ENCODE results near the gene TSPAN8.
"Not testable (repeated sequence)": the region's sequence is repeated elsewhere in the genome, so short reads cannot be mapped to it uniquely, and the experiment has no call there.

The TSPAN8 gene

DNA sequence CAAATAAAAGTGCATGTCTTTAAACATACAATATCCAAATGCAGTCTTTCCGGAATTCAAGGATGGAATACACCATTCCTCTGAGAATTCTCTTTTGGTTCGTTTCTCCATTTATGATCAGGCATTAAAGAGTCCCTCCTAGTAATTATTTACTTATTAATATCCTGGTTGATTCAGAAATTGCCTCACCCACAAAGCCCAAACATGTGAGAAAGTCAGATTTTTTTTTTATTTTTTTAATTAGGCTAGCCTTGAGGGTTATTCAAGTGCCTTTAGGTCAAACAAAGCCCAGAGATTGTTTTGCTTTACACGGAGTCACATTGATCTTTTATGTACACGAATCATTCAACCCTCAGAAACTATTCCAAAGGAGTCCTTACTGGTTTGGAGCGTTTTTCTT is 6.4 kb upstream of the TSPAN8 start:
- no peak for DNase-seq

- no peak for DNase-seq
These were observed 5.3 kb upstream of the TSPAN8 start for GRCh38 chr12:71162832-71163763.

DNA sequence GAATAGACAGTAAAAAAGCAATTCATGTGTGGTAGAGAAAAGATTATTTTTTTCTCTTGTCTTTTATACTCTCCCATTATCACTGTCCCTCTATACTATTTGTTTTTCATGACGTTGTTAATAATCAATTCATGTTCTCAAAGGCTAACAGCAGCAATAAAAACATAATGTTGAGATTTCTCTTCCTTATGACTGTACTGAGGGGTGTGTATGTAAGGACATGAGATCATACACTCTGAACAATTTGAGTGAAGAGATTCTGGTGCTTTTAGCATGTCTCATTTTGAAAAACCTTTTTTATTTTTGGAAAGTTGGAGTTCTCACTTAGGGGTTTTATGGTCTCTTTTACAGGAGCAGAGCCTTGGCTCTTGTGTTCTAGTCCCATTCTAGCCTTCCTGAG is 3.8 kb upstream of the TSPAN8 start:
- DNase-seq = no peak

DNA sequence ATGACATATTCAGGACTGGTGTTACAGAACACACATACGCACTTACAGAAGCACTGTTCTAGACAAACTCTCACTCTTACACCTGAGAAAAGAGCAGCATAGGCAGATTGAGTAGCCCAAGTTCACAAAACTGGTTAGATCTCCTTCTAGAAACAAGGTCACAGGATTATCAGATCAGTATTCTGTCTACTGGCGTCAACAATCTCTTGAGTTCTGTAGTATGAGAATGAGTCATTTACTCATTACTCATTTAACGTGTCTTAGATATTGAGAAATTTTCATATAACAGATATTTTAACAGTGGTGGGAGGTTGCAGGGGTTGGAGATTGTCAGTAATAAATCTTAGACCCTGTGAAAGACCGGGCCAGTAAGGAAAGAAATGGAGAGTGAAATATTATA is 2.8 kb upstream of the TSPAN8 start:
- no peak for DNase-seq

- no peak for DNase-seq
These were observed 2.1 kb upstream of the TSPAN8 start for GRCh38 chr12:71159878-71160277.

- no peak for DNase-seq
These were observed 1.5 kb upstream of the TSPAN8 start for GRCh38 chr12:71159264-71159663.

GRCh38 chr12:71158361-71158882 is 623 bp upstream of the TSPAN8 start:
- no peak for DNase-seq

DNA sequence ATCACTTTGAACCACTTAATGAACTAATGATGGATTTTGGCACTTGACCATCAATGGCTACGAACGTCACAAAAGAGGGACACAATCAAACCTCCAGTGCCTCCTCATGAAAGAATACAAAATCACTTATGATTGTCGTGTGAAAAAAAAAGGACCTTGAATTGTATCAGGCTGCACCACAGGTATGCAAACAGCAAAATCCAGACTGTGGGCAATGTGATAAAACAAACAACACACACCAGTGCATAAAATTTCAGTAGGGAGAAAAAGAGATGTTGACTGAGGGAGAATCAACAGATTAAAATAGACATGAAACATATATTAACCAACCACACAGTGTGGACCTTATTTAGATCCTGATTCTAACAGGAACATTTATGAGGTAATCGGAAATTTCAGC is 2.6 kb downstream of the TSPAN8 start:
- DNase-seq = no peak

GRCh38 chr12:71152851-71153250 is 4.9 kb downstream of the TSPAN8 start:
- DNase-seq = no peak

DNA sequence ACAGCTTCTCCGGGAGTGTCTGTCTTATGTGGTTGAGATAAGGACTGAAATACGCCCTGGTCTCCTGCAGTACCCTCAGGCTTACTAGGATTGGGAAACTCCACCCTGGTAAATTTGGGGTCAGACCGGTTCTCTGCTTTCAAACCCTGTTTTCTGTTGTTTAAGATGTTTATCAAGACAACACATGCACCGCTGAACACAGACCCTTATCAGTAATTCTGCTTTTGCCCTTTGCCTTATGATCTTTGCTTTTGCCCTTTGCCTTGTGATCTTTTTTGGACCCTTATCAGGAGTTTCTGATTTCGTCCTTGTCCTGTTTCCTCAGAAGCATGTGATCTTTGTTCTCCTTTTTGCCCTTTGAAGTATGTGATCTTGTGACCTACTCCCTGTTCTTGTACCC is 7.8 kb downstream of the TSPAN8 start:
- not testable (repeated sequence) for DNase-seq

DNA sequence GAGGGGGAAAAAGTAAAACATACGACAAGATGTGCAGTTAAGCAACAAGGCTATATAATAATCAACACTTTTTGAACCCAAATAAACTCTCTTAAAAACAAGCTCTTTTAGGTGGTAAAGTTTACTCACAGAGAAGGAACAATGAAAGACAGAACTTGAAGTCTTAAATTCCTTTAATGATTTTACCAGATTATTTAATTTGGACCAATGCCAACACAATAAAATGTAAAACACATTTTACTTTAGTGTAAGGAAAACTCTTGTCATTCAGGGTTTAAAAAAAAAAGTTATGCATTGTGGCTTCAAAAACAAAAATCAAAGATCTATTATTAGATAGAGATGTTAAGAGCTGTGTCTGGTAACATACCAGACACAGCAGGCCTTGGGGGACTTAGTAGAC is 13.1 kb downstream of the TSPAN8 start:
- no peak for DNase-seq

DNA sequence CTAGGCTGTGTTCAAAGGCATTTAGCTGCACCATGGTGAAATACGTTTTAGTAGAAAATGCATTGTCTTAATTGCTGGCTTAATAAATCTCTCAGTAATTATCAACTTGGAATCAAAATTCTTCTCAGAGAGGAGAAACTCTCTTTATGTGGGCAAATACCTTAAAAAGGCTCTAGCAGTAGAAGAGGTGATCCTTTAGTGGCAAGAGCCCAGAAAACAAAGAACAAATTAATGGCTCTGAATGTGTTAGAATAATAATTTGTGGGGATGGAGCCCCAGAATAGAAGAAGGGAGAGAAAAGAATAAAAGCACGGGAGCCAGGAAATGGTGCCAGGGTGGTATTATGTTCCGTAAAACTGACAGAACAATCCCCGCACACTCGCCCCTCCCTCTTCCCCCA is 14.8 kb downstream of the TSPAN8 start:
- DNase-seq = no peak

DNA sequence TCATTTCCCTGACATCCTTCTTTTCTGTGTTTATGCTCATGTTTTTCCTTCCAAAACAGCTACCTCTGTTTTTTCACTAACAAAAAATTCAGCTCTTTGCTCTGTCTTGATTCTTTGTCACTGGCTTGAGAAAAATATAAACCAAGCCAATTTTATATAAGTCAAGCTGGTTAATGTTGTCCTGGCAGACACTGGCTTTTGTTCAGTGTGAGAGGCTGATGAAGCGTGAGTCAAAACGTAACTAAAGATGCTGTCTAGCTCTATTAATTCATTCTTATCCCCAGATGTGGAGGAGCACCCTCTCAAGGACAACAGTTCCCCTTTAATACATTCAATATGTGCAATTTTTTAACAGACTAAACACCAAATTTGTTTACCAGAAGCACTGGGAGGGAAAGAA is 15.8 kb downstream of the TSPAN8 start:
- DNase-seq = no peak

GRCh38 chr12:71141378-71141926 is 16.3 kb downstream of the TSPAN8 start:
- DNase-seq = no peak

DNA sequence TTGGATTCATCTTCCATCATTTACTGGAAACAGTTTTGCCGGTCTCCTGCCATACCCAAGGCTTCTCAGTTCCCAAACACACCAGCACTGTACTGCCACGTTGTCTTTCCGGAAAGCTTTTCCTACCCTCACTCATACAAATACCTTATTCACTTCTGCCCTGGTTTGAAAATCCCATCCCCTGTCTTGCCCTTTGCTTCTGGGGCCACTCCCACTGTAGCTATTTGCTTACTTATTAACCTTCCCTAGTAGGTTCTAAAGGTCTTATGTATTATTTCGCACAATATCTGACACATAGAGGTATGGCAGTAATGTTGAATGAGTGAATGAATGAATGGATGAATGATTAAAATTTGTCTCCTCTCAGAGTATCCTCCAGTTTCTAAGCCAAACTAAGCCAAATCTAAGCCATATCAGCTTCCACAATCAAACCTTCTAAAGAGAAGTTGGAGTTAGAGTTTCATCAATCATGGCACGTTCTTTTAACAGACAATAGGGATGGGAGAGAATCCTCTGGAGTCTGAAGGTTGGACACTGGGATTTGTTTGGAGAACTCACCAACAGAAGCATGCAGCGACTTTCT is 18.6 kb downstream of the TSPAN8 start:
- no peak for DNase-seq

DNA sequence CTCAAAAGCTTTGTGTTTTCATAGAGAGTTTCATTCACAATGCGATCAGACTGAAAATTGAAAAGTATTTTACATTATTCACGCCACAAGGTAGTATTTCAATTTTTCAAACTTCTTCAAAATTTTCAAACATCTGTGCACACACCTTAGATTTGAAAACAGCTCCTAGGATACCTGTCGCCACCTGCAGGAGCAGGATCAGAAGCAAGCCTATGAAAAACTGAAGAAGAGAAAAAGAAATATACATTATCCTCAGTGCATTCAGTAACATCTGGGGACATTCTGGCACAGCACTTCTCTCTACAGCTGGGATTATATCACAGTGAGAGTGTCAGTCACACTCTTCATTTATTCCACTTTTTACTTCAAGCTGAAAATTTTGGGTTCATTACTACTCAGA is 19.8 kb downstream of the TSPAN8 start:
- no peak for DNase-seq

DNA sequence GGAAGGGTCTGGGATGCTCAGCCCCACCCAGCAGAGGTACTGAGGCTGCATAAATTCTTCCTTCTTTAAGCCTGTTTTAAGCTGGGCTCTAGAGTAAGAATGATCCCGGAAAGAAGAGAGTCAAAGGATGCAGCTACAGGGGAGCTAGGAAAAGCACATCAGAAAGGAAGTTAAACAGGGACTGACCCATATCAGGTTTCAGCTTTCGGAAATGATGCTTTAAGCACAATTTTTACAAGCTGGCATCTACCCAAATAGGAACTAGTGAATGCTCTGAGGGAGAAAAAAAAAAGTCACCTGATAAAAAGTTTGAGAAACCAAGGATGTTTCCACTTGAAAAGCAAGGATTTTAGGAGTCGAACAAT is 22.0 kb downstream of the TSPAN8 start:
- peak; percentile 40 for DNase-seq

- DNase-seq = no peak
These were observed 22.6 kb downstream of the TSPAN8 start for GRCh38 chr12:71135077-71135811.

DNA sequence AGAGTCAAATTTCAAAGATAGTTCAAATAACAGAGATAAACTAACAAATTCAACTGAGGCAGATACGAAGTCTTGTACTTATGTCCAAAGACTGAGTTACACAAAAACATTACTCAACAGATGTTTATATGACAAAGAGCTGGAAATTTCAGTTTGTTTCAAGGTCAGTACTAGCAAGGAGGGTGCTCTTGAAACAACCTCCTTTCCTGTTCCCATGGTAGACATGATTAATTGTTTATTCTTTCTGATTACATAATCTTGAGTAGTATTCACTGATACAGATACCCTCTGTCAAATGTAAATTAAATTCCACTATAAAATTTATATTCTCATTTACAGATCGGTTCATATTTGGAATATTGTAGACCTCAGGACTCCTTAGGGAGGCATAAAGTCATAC is 23.4 kb downstream of the TSPAN8 start:
- DNase-seq = no peak

DNA sequence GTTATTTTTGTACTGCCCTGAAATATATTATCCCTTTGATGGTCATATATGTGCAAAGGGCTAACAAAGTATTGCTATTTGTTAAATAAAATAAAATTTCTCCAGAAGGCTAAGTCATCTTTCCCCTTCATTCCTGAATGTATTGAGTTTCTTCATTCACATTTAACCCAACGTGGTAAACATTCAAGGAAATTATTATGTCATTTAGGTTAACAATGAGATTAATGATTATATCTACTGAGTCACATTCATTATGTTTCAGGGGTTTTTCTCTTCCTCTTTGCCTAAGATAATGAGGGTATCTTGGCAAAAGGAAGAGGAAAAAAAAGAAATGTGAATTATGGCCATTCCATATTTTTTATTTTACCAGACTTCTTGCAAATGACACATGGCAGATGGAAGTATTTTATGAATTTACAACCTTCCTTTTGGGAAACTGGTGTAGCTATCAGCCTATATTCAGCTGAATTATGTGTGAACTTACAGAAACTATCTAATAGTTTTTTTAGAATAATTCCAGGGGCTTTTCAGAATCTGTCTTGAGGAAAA is 27.2 kb downstream of the TSPAN8 start:
- DNase-seq = no peak

DNA sequence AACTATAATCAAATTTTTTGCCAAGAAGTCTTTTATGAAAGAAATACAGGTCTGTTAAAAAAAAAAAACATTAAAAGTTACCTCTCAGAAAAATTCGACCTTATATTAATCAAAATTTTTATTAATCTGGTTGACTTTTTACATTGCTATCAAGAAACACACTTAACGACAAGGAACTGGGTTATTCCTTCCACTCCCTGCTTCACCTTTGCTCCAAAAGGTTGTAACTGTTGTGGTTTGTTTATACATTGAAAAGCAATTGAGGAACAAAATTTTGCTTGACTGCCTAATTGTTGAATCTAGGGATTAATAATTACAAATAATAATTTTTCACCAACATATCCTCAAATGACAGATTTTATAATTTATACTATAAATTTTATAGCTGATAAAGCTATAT is 28.4 kb downstream of the TSPAN8 start:
- DNase-seq = no peak

GRCh38 chr12:71128191-71128788 is 29.5 kb downstream of the TSPAN8 start:
- DNase-seq = no peak

GRCh38 chr12:71125949-71126348 is 31.9 kb downstream of the TSPAN8 start:
- DNase-seq = no peak

Data from Kasumi-1 (cell line).